ENCODE measurements around the gene STK4. TPM values are rescaled to one million over a fixed set of nuclear protein-coding genes. Genes with fewer than 3 reads are reported as not detected.

STK4 gene
- total RNA-seq, 1 donor = 372 TPM

GRCh38 chr20:44961870-44962267 lies 4.4 kb upstream of the STK4 start:
- H3K4me3 ChIP-seq (ENCODE audit: low read length) = no peak overlapping the region
- H3K9me3 ChIP-seq (ENCODE audit: low read depth, low read length) = no peaks in the 10 kb centered on the region
- H3K4me1 ChIP-seq (ENCODE audit: insufficient read depth, low read length) = peaks cover 35% of the 10 kb centered on the region
- no peaks in the 10 kb centered on the region for H3K27me3 ChIP-seq (ENCODE audit: insufficient read depth, low read length)

- Histone ChIP-seq H3K27me3 (ENCODE audit: insufficient read depth, low read length) (no peaks in the 10 kb centered on the region), H3K4me3 (ENCODE audit: low read length) (no peak overlapping the region), H3K9me3 (ENCODE audit: low read depth, low read length) (no peaks in the 10 kb centered on the region), H3K4me1 (ENCODE audit: insufficient read depth, low read length) (peaks cover 35% of the 10 kb centered on the region)
Measured at GRCh38 chr20:44962483-44962882, 3.8 kb upstream of the STK4 start.

DNA sequence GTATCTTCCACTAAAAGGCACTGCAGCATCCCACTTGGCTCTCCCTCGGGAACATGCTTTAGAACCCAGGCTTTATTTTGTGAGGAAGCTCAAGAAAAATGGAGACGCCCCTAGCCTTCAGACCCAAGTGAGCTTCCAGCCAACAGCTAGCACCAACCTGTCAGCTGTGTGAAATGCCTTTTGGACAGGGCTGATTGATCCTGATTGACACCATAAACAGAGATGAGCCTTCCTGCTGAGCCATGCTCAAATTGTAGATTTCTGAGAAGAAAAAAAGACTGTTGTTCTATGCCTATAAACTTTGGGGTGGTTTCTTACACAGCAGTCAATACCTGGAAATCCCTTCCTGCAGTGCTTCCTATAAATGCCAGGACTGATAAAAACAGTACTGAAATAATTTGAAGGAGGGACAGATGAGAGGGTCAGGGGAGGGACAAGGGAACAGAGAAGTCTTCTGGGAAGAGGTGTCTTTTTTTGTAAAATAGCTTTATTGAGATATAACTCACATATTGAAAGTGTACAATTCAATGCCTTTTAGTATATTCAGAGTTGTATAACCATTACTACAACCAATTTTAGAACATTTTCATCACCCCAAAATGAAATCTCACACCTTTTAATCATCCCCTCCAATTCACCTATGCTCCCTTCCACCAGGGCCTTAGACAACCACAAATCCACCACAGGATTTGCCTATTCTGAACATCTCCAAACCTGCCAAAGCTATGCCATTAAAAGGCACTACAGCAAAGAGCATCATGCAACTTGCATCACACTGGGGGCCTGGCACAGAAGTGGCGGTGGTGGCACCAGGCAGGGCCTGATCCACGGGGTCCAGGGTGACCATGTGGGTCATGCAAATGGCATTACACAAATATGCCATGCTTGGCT lies 2.7 kb upstream of the STK4 start:
- Histone ChIP-seq H3K4me3 (ENCODE audit: low read length) (no peak overlapping the region), H3K4me1 (ENCODE audit: insufficient read depth, low read length) (peaks cover 40% of the 10 kb centered on the region), H3K27me3 (ENCODE audit: insufficient read depth, low read length) (no peaks in the 10 kb centered on the region), H3K9me3 (ENCODE audit: low read depth, low read length) (no peaks in the 10 kb centered on the region)

- Histone ChIP-seq H3K4me1 (ENCODE audit: insufficient read depth, low read length) (peaks cover 43% of the 10 kb centered on the region), H3K4me3 (ENCODE audit: low read length) (peak overlapping the region; percentile 85), H3K9me3 (ENCODE audit: low read depth, low read length) (no peaks in the 10 kb centered on the region), H3K27me3 (ENCODE audit: insufficient read depth, low read length) (no peaks in the 10 kb centered on the region)
Measured at GRCh38 chr20:44965651-44966029, 672 bp upstream of the STK4 start.

DNA sequence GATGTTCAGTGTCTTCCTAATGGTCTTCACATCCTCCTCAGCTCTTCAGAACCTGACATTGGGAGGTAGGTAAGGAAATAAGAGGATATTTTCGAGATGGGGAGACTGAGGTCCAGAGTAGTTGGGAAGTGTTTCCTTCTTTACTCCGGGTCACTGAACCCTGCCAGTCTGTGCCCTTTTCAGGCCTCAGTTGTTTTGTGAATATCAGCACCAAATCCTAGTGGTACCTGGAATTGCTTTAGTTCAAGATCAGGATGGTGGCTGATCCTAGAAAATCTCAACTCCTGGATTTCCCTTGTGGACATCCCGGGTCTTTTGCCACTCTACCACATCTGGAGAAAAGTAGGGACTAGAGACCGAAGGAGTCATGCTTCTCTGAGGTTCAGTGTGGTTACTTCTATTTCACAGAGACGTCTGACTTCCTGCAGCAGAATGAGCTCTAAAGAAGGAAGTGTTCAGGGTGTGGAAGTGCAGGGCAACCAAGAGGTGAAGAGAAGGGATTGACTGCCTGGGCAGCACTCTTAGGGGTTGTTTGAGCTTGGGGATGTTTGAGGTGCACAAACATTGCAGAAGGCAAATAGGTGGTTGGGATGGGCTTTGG lies 995 bp downstream of the STK4 start:
- Histone ChIP-seq H3K27me3 (ENCODE audit: insufficient read depth, low read length) (no peaks in the 10 kb centered on the region), H3K9me3 (ENCODE audit: low read depth, low read length) (no peaks in the 10 kb centered on the region), H3K4me3 (ENCODE audit: low read length) (peak overlapping the region; percentile 85), H3K4me1 (ENCODE audit: insufficient read depth, low read length) (peaks cover 48% of the 10 kb centered on the region)

GRCh38 chr20:44969300-44969894 lies 3.1 kb downstream of the STK4 start:
- H3K9me3 ChIP-seq (ENCODE audit: low read depth, low read length) = no peaks in the 10 kb centered on the region
- H3K4me1 ChIP-seq (ENCODE audit: insufficient read depth, low read length) = peaks cover 51% of the 10 kb centered on the region
- H3K27me3 ChIP-seq (ENCODE audit: insufficient read depth, low read length) = no peaks in the 10 kb centered on the region
- H3K4me3 ChIP-seq (ENCODE audit: low read length) = peak overlapping the region; percentile 7

DNA sequence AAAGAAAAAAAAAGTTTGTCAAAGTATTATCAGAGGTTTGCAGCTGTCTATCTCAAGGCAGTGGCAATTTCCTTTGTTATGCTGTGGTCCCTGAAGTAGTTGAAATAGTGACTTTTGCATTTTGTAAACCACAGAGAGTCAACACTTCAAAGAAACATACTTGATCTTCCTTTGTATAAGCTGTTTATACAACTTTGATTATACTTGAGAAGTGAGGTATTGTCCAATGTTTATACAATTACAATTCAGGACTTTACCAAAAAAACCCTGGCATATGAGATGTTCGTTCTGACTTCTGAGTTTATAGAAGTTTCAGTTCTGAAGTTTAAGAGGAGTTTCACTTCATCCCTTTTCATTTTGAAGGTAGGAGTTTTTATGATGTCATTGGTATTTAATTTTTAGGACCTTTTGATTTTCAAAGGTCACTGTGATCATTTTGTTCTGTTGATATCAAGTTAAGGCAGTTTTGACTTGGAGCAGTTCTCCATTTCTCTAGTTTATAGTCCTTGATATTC lies 4.0 kb downstream of the STK4 start:
- peaks cover 55% of the 10 kb centered on the region for H3K4me1 ChIP-seq (ENCODE audit: insufficient read depth, low read length)
- H3K9me3 ChIP-seq (ENCODE audit: low read depth, low read length) = no peaks in the 10 kb centered on the region
- peak overlapping the region; percentile 7 for H3K4me3 ChIP-seq (ENCODE audit: low read length)
- H3K27me3 ChIP-seq (ENCODE audit: insufficient read depth, low read length) = no peaks in the 10 kb centered on the region

GRCh38 chr20:44973053-44973452 lies 6.7 kb downstream of the STK4 start:
- Histone ChIP-seq H3K27me3 (ENCODE audit: insufficient read depth, low read length) (no peaks in the 10 kb centered on the region), H3K4me1 (ENCODE audit: insufficient read depth, low read length) (peaks cover 62% of the 10 kb centered on the region), H3K9me3 (ENCODE audit: low read depth, low read length) (no peaks in the 10 kb centered on the region), H3K4me3 (ENCODE audit: low read length) (no peak overlapping the region)

DNA sequence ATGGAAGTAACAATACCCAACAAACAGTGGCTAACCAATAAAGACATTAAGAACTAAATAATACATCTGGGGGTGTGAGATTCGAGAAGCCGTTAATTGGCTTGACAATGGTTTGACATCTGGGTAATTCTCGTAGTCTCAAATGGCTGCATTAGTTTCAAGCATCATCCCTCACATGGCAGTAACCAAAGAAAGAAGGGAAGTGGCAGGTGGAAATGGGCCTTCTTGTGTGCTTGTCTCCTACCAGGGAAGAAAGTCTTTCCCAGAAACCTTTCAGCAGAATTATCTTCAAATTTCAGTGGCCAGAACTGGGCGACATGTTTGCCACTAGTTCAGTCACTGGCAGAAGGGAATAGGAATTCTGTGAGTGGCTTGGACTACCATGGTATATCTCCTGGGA lies 10.4 kb downstream of the STK4 start:
- Histone ChIP-seq H3K4me3 (ENCODE audit: low read length) (no peak overlapping the region), H3K4me1 (ENCODE audit: insufficient read depth, low read length) (peaks cover 59% of the 10 kb centered on the region)

GRCh38 chr20:44979090-44979621 lies 12.8 kb downstream of the STK4 start:
- no peaks in the 10 kb centered on the region for H3K9me3 ChIP-seq (ENCODE audit: low read depth, low read length)
- H3K4me3 ChIP-seq (ENCODE audit: low read length) = peak overlapping the region; percentile 12
- no peaks in the 10 kb centered on the region for H3K27me3 ChIP-seq (ENCODE audit: insufficient read depth, low read length)
- H3K4me1 ChIP-seq (ENCODE audit: insufficient read depth, low read length) = peaks cover 70% of the 10 kb centered on the region

More for the DNA sequence above, 10.4 kb downstream of the STK4 start:
- no peaks in the 10 kb centered on the region for H3K27me3 ChIP-seq (ENCODE audit: insufficient read depth, low read length)
- no peaks in the 10 kb centered on the region for H3K9me3 ChIP-seq (ENCODE audit: low read depth, low read length)

- Histone ChIP-seq H3K9me3 (ENCODE audit: low read depth, low read length) (no peaks in the 10 kb centered on the region), H3K4me3 (ENCODE audit: low read length) (no peak overlapping the region), H3K27me3 (ENCODE audit: insufficient read depth, low read length) (no peaks in the 10 kb centered on the region), H3K4me1 (ENCODE audit: insufficient read depth, low read length) (peaks cover 72% of the 10 kb centered on the region)
Measured at GRCh38 chr20:44981736-44982406, 15.6 kb downstream of the STK4 start.

DNA sequence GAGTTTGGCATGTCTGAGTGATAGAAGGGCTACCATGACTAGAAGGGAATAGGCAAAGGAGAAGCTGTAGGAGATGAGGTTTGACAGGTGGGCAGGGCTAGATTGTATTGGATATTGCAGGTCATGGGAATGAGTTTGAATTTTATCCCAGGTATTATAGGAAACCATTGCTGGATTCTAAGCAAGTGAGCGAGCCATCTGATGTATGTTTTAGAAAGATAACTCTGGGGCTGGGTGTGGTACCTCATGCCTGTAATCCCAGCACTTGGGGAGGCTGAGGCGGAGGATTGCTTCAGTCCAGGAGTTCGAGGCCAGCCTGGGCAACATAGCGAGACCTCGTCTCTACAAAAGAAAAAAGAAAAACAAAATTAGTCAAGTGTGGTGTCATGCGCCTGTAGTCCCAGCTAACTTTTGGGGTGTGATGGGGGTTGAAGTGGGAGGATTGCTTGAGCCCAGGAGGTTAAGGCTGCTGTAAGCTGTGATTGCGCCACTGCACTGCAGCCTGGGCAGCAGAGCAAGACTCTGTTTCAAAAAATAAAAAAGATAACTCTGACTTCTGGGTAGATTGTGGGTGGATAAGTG lies 16.9 kb downstream of the STK4 start:
- Histone ChIP-seq H3K4me1 (ENCODE audit: insufficient read depth, low read length) (peaks cover 59% of the 10 kb centered on the region), H3K9me3 (ENCODE audit: low read depth, low read length) (no peaks in the 10 kb centered on the region), H3K4me3 (ENCODE audit: low read length) (no peak overlapping the region), H3K27me3 (ENCODE audit: insufficient read depth, low read length) (no peaks in the 10 kb centered on the region)

DNA sequence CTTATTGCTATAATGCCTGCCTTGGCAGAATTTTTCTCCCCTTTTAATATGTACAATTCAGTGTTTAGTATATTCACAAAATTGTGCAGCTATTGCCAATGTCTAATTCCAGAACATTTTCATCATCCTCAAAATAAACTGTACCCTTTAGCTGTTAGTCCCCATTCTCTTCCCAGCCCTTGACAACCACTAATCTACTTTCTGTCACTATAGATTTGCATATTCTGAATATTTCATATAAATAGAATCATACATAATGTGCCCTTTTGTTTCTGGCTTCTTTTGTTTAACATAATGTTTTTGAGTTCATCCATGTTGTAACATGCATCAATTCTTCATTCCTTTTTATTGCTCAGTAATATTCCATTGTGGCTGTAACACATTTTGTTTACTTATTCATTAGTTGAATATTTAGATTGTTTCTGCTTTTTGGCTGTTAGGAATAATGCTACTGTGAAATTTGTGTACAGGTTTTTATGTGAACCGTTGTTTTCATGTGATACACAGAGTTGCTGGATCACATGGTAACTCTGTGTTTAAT lies 22.4 kb downstream of the STK4 start:
- Histone ChIP-seq H3K4me3 (ENCODE audit: low read length) (no peak overlapping the region), H3K4me1 (ENCODE audit: insufficient read depth, low read length) (peaks cover 48% of the 10 kb centered on the region), H3K9me3 (ENCODE audit: low read depth, low read length) (no peaks in the 10 kb centered on the region)

GRCh38 chr20:44990425-44990824 lies 24.1 kb downstream of the STK4 start:
- H3K4me3 ChIP-seq (ENCODE audit: low read length) = peak overlapping the region; percentile 15
- H3K9me3 ChIP-seq (ENCODE audit: low read depth, low read length) = no peaks in the 10 kb centered on the region
- no peaks in the 10 kb centered on the region for H3K27me3 ChIP-seq (ENCODE audit: insufficient read depth, low read length)
- H3K4me1 ChIP-seq (ENCODE audit: insufficient read depth, low read length) = peaks cover 50% of the 10 kb centered on the region

More for the DNA sequence above, 22.4 kb downstream of the STK4 start:
- no peaks in the 10 kb centered on the region for H3K27me3 ChIP-seq (ENCODE audit: insufficient read depth, low read length)

Data from mononuclear cell (primary cell).